HepG2 (cell line): ENCODE results near the gene RIPOR1. TPM values are rescaled to one million over a fixed set of nuclear protein-coding genes. Genes with fewer than 3 reads are reported as not detected.

ENCODE experiments used
- ATAC-seq: fragments of 200-7000 bp; cut with Tn5 transposase; 3 replicates; pipeline ENCODE4 v1.9.1; 2020; ENCODE audit warnings: mild to moderate bottlenecking, moderate library complexity
- BruUV-seq: library from RNA; stranded (reverse); fragments of 400-500 nt; replicated peaks from 2 replicates; lab custom pipeline; 2021; lab: Mats Ljungman, UMichigan
- CTCF ChIA-PET: fragments of 300-600 bp; formaldehyde crosslinking; extraction: SDS; loops from one replicate; lab custom pipeline; 2021; ENCODE audit warnings: low total read pairs, inconsistent platforms, low intra/inter-chr PET ratio; lab: Yijun Ruan, JAX
- POLR2A ChIA-PET: fragments of 350-600 bp; sonication (Branson Sonifier 250); formaldehyde crosslinking; loops from one replicate; lab custom pipeline; 2020; ENCODE audit warnings: antibody characterized with exemption, inconsistent platforms; lab: Yijun Ruan, JAX
- DNase-seq: peaks from one replicate; pipeline ENCODE4 v3.0.0-alpha.2; 2015; ENCODE audit warnings: low spot score
- FAIRE-seq: peaks from 3 replicates; lab custom pipeline; 2011; peaks lifted over from hg19 to GRCh38; lab: Jason Lieb, UNC
- H2AFZ ChIP-seq: one replicate; pipeline ENCODE4 v1.6.1; 2011; ENCODE audit warnings: low read length, inconsistent platforms
- H3K27ac ChIP-seq: fragments of 300-600 bp; 3 replicates; pipeline ENCODE4 v1.8.0; 2011; ENCODE audit warnings: mixed run types, mild to moderate bottlenecking, mixed read lengths, low read length, inconsistent platforms; ENCODE audit not compliant: insufficient read depth; ENCODE audit errors: extremely low read length
- H3K27me3 ChIP-seq, 2 experiments: fragments of 200-600 bp in 1 of 2; 2 replicates in 1 of 2; 3 replicates in 1 of 2; pipeline versions ENCODE4 v1.6.0 to v1.8.0; 2011; ENCODE audit warnings: low read length in 2 of 2, mild to moderate bottlenecking in 2 of 2, moderate library complexity in 2 of 2, inconsistent platforms in 1 of 2; ENCODE audit not compliant: insufficient read depth in 2 of 2, control insufficient read depth in 1 of 2
- H3K36me3 ChIP-seq, 2 experiments: fragments of 200-600 bp in 1 of 2; replicated peaks in 1 of 2; 2 replicates in 1 of 2; 3 replicates in 1 of 2; pipeline versions ENCODE4 v1.5.1 to v1.8.0; 2011; ENCODE audit warnings: low read length in 2 of 2, inconsistent platforms in 1 of 2; ENCODE audit not compliant: insufficient read depth in 2 of 2, control insufficient read depth in 1 of 2
- H3K4me1 ChIP-seq: 2 replicates; pipeline ENCODE4 v1.5.1; 2012; ENCODE audit warnings: low read length, inconsistent platforms; ENCODE audit not compliant: insufficient read depth
- H3K4me2 ChIP-seq: 2 replicates; pipeline ENCODE4 v1.6.0; 2011; ENCODE audit warnings: low read depth, low read length, inconsistent platforms
- H3K4me3 ChIP-seq, 3 experiments: fragments of 200-600 bp in 1 of 3; sonication (generic), shearing (Covaris generic) in 1 of 3; replicated peaks in 1 of 3; 2 replicates each; pipeline ENCODE4 v1.5.1; 2011 to 2016; ENCODE audit warnings: low read length in 3 of 3, inconsistent platforms in 2 of 3, low read depth in 2 of 3, mild to moderate bottlenecking in 2 of 3, control low read depth in 1 of 3, mixed read lengths in 1 of 3; ENCODE audit not compliant: insufficient read depth in 1 of 3
- H3K79me2 ChIP-seq: one replicate; pipeline ENCODE4 v1.6.1; 2011; ENCODE audit warnings: low read length, inconsistent platforms; ENCODE audit not compliant: insufficient read depth
- H3K9ac ChIP-seq: 2 replicates; pipeline ENCODE4 v1.6.0; 2011; ENCODE audit warnings: mild to moderate bottlenecking, low read depth, low read length, inconsistent platforms; ENCODE audit not compliant: insufficient read depth
- H3K9me3 ChIP-seq: 2 replicates; pipeline ENCODE4 v1.5.1; 2012; ENCODE audit warnings: mild to moderate bottlenecking, low read length
- H4K20me1 ChIP-seq: 2 replicates; pipeline ENCODE4 v1.6.0; 2011; ENCODE audit warnings: inconsistent platforms, mild to moderate bottlenecking, low read length, moderate library complexity; ENCODE audit not compliant: insufficient read depth
- ADNP ChIP-seq: sonication (generic); formaldehyde crosslinking; IDR thresholded peaks from 2 replicates; pipeline ENCODE4 v1.4.0; 2020; ENCODE audit warnings: missing genetic modification reagents
- ARNTL ChIP-seq: sonication (generic); formaldehyde crosslinking; IDR thresholded peaks from 2 replicates; pipeline ENCODE4 v1.4.0; 2020; ENCODE audit warnings: mild to moderate bottlenecking, missing genetic modification reagents
- CERS6 ChIP-seq: sonication (generic); formaldehyde crosslinking; IDR thresholded peaks from 2 replicates; pipeline ENCODE4 v1.5.0; 2020; ENCODE audit warnings: missing genetic modification reagents
- E2F5 ChIP-seq: sonication (generic); formaldehyde crosslinking; conservative IDR thresholded peaks from 2 replicates; pipeline ENCODE4 v1.4.0; 2020; ENCODE audit warnings: missing genetic modification reagents
- FOSL2 ChIP-seq: sonication (generic); formaldehyde crosslinking; IDR thresholded peaks from 2 replicates; pipeline ENCODE4 v1.4.0; 2020; ENCODE audit warnings: missing genetic modification reagents
- KLF15 ChIP-seq: sonication (generic); formaldehyde crosslinking; IDR thresholded peaks from 2 replicates; pipeline ENCODE4 v1.8.1; 2023; ENCODE audit warnings: borderline replicate concordance, mild to moderate bottlenecking, inconsistent platforms, missing genetic modification reagents, mixed read lengths
- SMAD3 ChIP-seq: sonication (generic); formaldehyde crosslinking; IDR thresholded peaks from 2 replicates; pipeline ENCODE4 v1.4.0; 2020; ENCODE audit warnings: missing genetic modification reagents
- TBX3 ChIP-seq: fragments of 450-650 bp; IDR thresholded peaks from 2 replicates; pipeline ENCODE4 v1.6.1; 2017; ENCODE audit warnings: antibody characterized with exemption, mild to moderate bottlenecking, inconsistent platforms, borderline replicate concordance
- TOPORS ChIP-seq: sonication (generic); formaldehyde crosslinking; IDR thresholded peaks from 2 replicates; pipeline ENCODE4 v1.8.0; 2023; ENCODE audit warnings: mild to moderate bottlenecking, missing genetic modification reagents
- TSC22D2 ChIP-seq: sonication (generic); formaldehyde crosslinking; IDR thresholded peaks from 2 replicates; pipeline ENCODE4 v1.5.1; 2020; ENCODE audit warnings: missing genetic modification reagents, mild to moderate bottlenecking, borderline replicate concordance
- ZBTB4 ChIP-seq: sonication (generic); formaldehyde crosslinking; IDR thresholded peaks from 2 replicates; pipeline ENCODE4 v1.4.0; 2020; ENCODE audit warnings: missing genetic modification reagents, mild to moderate bottlenecking, borderline replicate concordance
- ZNF234 ChIP-seq: sonication (generic); formaldehyde crosslinking; conservative IDR thresholded peaks from 2 replicates; pipeline ENCODE4 v1.5.1; 2020; ENCODE audit warnings: mild to moderate bottlenecking, missing genetic modification reagents
- ZNF256 ChIP-seq: sonication (generic); formaldehyde crosslinking; conservative IDR thresholded peaks from 2 replicates; pipeline ENCODE4 v1.4.0; 2020; ENCODE audit warnings: missing genetic modification reagents
- ZNF713 ChIP-seq: sonication (generic); formaldehyde crosslinking; IDR thresholded peaks from 2 replicates; pipeline ENCODE4 v1.4.0; 2020; ENCODE audit warnings: mild to moderate bottlenecking, missing genetic modification reagents
- ZNF772 ChIP-seq: sonication (generic); formaldehyde crosslinking; IDR thresholded peaks from 2 replicates; pipeline ENCODE4 v1.5.0; 2020; ENCODE audit warnings: mild to moderate bottlenecking, missing genetic modification reagents
- ZSCAN25 ChIP-seq: sonication (generic); formaldehyde crosslinking; IDR thresholded peaks from 2 replicates; pipeline ENCODE4 v1.8.0; 2022; ENCODE audit warnings: mild to moderate bottlenecking, missing genetic modification reagents
- WGBS: methylation state at CpG from one replicate; pipeline ENCODE4 v1.1.6; 2017; ENCODE audit warnings: low lambda C conversion rate; 5-methylcytosine and 5-hydroxymethylcytosine counted together
- in situ Hi-C: cut with HindIII; loops from 2 replicates; pipeline ENCODE4 v1.10.0; 2017; ENCODE audit warnings: low pct_unique_long_range_greater_than_20kb; ENCODE audit not compliant: extremely low pct_ligation_motif_present
- intact Hi-C: fragments of 100-400 bp; cut with micrococcal nuclease; formaldehyde crosslinking; loops from one replicate; pipeline ENCODE4 v1.10.0; 2022; ENCODE audit not compliant: unreplicated experiment
- polyA plus RNA-seq, 8 experiments: library from polyadenylated mRNA; depleted of rRNA in 3 of 8; stranded (reverse) in 7 of 8; unstranded in 1 of 8; fragments of >200 nt; fragmentation: Illumina TruSeq in 4 of 8; extraction: Trizol in 4 of 8; gene quantifications; 2 replicates each; pipeline versions ENCODE4 v1.2.1 to v1.2.3, GENCODE V29; 2011 to 2016; ENCODE audit warnings: low read depth in 4 of 8, missing spikeins in 1 of 8, mixed read lengths in 1 of 8; ENCODE audit not compliant: insufficient read depth in 1 of 8
- total RNA-seq, 5 experiments: library from RNA; depleted of rRNA; stranded (reverse); fragments of >200 nt; fragmentation: Illumina TruSeq; extraction: Trizol; gene quantifications; 2 replicates each; pipeline ENCODE4 v1.2.3, GENCODE V29; 2016; ENCODE audit warnings: low read depth in 1 of 5
- TF ChIP-seq, protein P1 (sequence below): sonication (generic); formaldehyde crosslinking; IDR thresholded peaks from 2 replicates; pipeline ENCODE4 v1.5.0; 2020; ENCODE audit warnings: mild to moderate bottlenecking, missing genetic modification reagents
- TF ChIP-seq, protein P2 (sequence below): fragments of 450-650 bp; IDR thresholded peaks from 2 replicates; pipeline ENCODE4 v1.6.1; 2017

Gene RIPOR1
- total and polyA plus RNA-seq, 2 of the 13 experiments (the other 11 are each of a cell fraction or from before 2014, with no cell fraction given) = 4.6 to 8.1 TPM

DNA sequence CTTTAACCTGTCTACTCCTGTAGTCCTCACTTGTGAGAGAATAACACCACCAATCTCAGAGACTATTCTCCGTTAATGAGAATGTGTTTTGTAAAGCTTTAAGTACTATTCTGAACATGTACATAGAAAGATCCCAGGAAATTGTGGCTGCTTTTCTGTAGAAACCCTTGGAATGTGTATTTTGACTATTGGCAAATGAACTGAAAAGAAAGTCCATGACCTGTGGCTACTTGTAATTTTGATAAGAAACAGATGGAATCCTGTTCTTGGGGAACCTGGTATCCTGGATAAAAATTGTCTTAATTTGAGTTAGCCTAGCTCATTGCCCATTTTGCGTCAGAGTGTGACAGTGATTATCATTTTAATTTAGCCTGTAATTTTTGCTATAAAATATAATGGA, 42.8 kb downstream of the RIPOR1 start:
- no peak overlapping the region for H3K27ac ChIP-seq
- intact Hi-C loops (no loop called here), in situ Hi-C loops (no loop called here)
- no peak overlapping the region for H3K4me3 ChIP-seq
- ChIA-PET POLR2A (no interaction called here), CTCF (no interaction called here)
- FAIRE-seq (no peak), DNase-seq (no peak), ATAC-seq (no peak)
- BruUV-seq = TSS peak; percentile 36
- H3K4me1 ChIP-seq = peaks cover 11% of the 10 kb centered on the region
- H3K36me3 ChIP-seq = peaks cover 12 to 45% of the 10 kb centered on the region in 2 experiments
- H3K4me2 ChIP-seq = no peak overlapping the region
- TF ChIP-seq, protein P1, sequence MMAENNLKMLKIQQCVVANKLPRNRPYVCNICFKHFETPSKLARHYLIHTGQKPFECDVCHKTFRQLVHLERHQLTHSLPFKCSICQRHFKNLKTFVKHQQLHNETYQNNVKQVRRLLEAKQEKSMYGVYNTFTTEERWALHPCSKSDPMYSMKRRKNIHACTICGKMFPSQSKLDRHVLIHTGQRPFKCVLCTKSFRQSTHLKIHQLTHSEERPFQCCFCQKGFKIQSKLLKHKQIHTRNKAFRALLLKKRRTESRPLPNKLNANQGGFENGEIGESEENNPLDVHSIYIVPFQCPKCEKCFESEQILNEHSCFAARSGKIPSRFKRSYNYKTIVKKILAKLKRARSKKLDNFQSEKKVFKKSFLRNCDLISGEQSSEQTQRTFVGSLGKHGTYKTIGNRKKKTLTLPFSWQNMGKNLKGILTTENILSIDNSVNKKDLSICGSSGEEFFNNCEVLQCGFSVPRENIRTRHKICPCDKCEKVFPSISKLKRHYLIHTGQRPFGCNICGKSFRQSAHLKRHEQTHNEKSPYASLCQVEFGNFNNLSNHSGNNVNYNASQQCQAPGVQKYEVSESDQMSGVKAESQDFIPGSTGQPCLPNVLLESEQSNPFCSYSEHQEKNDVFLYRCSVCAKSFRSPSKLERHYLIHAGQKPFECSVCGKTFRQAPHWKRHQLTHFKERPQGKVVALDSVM (CRISPR knock-in tag) = no peak
- TF ChIP-seq TBX3 = no peak
- TF ChIP-seq ZNF256 (CRISPR knock-in tag) = no peak
- TF ChIP-seq TSC22D2 (CRISPR knock-in tag) = no peak
- no peak for TF ChIP-seq ZNF772 (CRISPR knock-in tag)
- TF ChIP-seq ZNF713 (CRISPR knock-in tag) = no peak
- TF ChIP-seq ZNF234 (CRISPR knock-in tag) = no peak
- no peak for TF ChIP-seq ARNTL
- no peak for TF ChIP-seq TOPORS (CRISPR knock-in tag)
- TF ChIP-seq, protein P2, sequence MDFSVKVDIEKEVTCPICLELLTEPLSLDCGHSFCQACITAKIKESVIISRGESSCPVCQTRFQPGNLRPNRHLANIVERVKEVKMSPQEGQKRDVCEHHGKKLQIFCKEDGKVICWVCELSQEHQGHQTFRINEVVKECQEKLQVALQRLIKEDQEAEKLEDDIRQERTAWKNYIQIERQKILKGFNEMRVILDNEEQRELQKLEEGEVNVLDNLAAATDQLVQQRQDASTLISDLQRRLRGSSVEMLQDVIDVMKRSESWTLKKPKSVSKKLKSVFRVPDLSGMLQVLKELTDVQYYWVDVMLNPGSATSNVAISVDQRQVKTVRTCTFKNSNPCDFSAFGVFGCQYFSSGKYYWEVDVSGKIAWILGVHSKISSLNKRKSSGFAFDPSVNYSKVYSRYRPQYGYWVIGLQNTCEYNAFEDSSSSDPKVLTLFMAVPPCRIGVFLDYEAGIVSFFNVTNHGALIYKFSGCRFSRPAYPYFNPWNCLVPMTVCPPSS = no peak
- TF ChIP-seq ADNP = no peak
- TF ChIP-seq FOSL2 (CRISPR knock-in tag) = no peak
- TF ChIP-seq SMAD3 (CRISPR knock-in tag) = no peak
- no peak for TF ChIP-seq CERS6 (CRISPR knock-in tag)
- TF ChIP-seq E2F5 (CRISPR knock-in tag) = no peak
- no peak for TF ChIP-seq ZBTB4 (CRISPR knock-in tag)
- TF ChIP-seq ZSCAN25 = no peak
- TF ChIP-seq KLF15 (CRISPR knock-in tag) = no peak
- no peaks in the 10 kb centered on the region for H3K27me3 ChIP-seq
- peaks cover 68% of the 10 kb centered on the region for H3K79me2 ChIP-seq
- 97% methylated on average over 2 of the region's 2 CpGs for WGBS
- no peak overlapping the region for H2AFZ ChIP-seq
- H3K9me3 ChIP-seq = no peaks in the 10 kb centered on the region
- H3K9ac ChIP-seq = no peak overlapping the region
- no peaks in the 10 kb centered on the region for H4K20me1 ChIP-seq
